PC-3 (cell line): ENCODE data around the gene CCNYL1. TPM values are rescaled to one million over a fixed set of nuclear protein-coding genes. Genes with fewer than 3 reads are reported as not detected.

Experiments used
- ATAC-seq: fragments of 200-7000 bp; cut with Tn5 transposase; 2 replicates; pipeline ENCODE4 v1.9.1; 2020; ENCODE audit warnings: mild to moderate bottlenecking, moderate library complexity
- BruUV-seq: library from RNA; stranded (reverse); fragments of 400-500 nt; replicated peaks from 2 replicates; lab custom pipeline; 2021; lab: Mats Ljungman, UMichigan
- CTCF ChIA-PET: fragments of 300-600 bp; sonication (Branson Sonifier 250); formaldehyde crosslinking; loops from one replicate; lab custom pipeline; 2022; ENCODE audit warnings: antibody characterized with exemption; lab: Charles Lee
- POLR2A ChIA-PET: fragments of 300-600 bp; sonication (Branson Sonifier 250); formaldehyde crosslinking; loops from one replicate; lab custom pipeline; 2022; ENCODE audit warnings: antibody characterized with exemption; ENCODE audit not compliant: unreplicated experiment; lab: Charles Lee
- DNase-seq: peaks from one replicate; pipeline ENCODE4 v3.0.0-alpha.2; 2015
- H2AFZ ChIP-seq: fragments of 300-600 bp; sonication (generic); 2 replicates; pipeline ENCODE4 v1.6.0; 2016; ENCODE audit warnings: antibody characterized with exemption, low read length
- H3F3A ChIP-seq: fragments of 300-600 bp; sonication (generic); one replicate; pipeline ENCODE4 v1.6.0; 2017; ENCODE audit warnings: antibody characterized with exemption, low read length, control low read depth, mild to moderate bottlenecking; ENCODE audit not compliant: unreplicated experiment
- H3K27ac ChIP-seq: fragments of 300-600 bp; sonication (generic); 2 replicates; pipeline ENCODE4 v1.5.1; 2016; ENCODE audit warnings: mild to moderate bottlenecking, low read length
- H3K27me3 ChIP-seq: fragments of 300-600 bp; sonication (generic); 2 replicates; pipeline ENCODE4 v1.6.1; 2016; ENCODE audit warnings: low read length, mixed read lengths
- H3K36me3 ChIP-seq: fragments of 300-600 bp; sonication (generic); 2 replicates; pipeline ENCODE4 v1.6.1; 2016; ENCODE audit warnings: low read depth, mixed run types, low read length, mixed read lengths
- H3K4me1 ChIP-seq: fragments of 300-600 bp; sonication (generic); 2 replicates; pipeline ENCODE4 v1.5.1; 2016; ENCODE audit warnings: low read length; ENCODE audit not compliant: insufficient read depth
- H3K4me2 ChIP-seq: fragments of 300-600 bp; sonication (generic); 2 replicates; pipeline ENCODE4 v1.6.0; 2016; ENCODE audit warnings: low read length
- H3K4me3 ChIP-seq: fragments of 300-600 bp; sonication (generic); 2 replicates; pipeline ENCODE4 v1.5.1; 2016; ENCODE audit warnings: mild to moderate bottlenecking, low read length, mixed read lengths
- H3K79me2 ChIP-seq: fragments of 300-600 bp; sonication (generic); 2 replicates; pipeline ENCODE4 v1.6.1; 2017; ENCODE audit warnings: low read length, mixed read lengths
- H3K9ac ChIP-seq: fragments of 300-600 bp; sonication (generic); 2 replicates; pipeline ENCODE4 v1.6.0; 2016; ENCODE audit warnings: mild to moderate bottlenecking, low read length
- H3K9me2 ChIP-seq: fragments of 300-600 bp; sonication (generic); replicated peaks from 2 replicates; pipeline ENCODE4 v1.6.1; 2016; ENCODE audit warnings: mixed run types, low read length, mixed read lengths
- H3K9me3 ChIP-seq: fragments of 300-600 bp; sonication (generic); 2 replicates; pipeline ENCODE4 v1.6.1; 2016; ENCODE audit warnings: low read length, mixed read lengths
- H4K20me1 ChIP-seq: fragments of 300-600 bp; sonication (generic); 2 replicates; pipeline ENCODE4 v1.6.1; 2016; ENCODE audit warnings: low read length, mixed read lengths
- EZH2 ChIP-seq: fragments of 300-600 bp; sonication (generic); IDR thresholded peaks from one replicate; pipeline ENCODE4 v1.6.1; 2017; ENCODE audit warnings: antibody characterized with exemption, mild to moderate bottlenecking, low read length; ENCODE audit not compliant: unreplicated experiment
- EZH2phosphoT487 ChIP-seq: fragments of 300-600 bp; sonication (generic); IDR thresholded peaks from 2 replicates; pipeline ENCODE4 v1.6.1; 2018; ENCODE audit warnings: mild to moderate bottlenecking, antibody characterized with exemption, low read length, borderline replicate concordance
- intact Hi-C: fragments of 100-400 bp; cut with micrococcal nuclease; formaldehyde crosslinking; loops from 2 replicates; pipeline ENCODE4 v1.9.0; 2023
- total RNA-seq: library from RNA; depleted of rRNA; stranded (reverse); fragments of >200 nt; gene quantifications from 2 replicates; pipeline ENCODE4 v1.2.3, GENCODE V29; 2014
- TF ChIP-seq, protein P1 (sequence below): fragments of 300-600 bp; sonication (generic); conservative IDR thresholded peaks from 2 replicates; pipeline ENCODE4 v1.5.1; 2017; ENCODE audit warnings: antibody characterized with exemption, low read depth, mild to moderate bottlenecking, low read length

CCNYL1 gene
- total RNA-seq, 1 experiment from 2014 or later: 14.7 TPM

DNA sequence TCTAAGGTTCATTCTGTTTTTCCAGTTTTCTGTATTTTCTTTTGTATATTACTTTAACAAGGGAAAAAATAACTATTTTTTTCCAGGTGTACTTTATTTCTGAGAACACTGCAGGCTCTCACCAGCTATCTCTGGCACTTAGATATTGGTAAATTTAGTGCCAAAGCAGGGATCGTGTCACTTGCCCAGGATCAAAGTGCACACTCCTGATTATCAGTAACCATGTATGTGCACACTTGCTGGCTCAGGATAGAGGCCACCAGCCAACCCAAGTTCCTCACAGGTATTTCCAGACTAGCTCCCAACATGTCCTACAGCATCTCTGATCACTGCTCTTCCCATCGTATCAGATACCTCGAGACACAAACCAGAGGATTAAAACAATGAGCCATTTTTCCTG lies 64.0 kb downstream of the CCNYL1 start:
- H3K9ac ChIP-seq: no peak overlapping the region
- no peaks in the 10 kb centered on the region for H4K20me1 ChIP-seq
- ATAC-seq (no peak), DNase-seq (no peak)
- H3K4me2 ChIP-seq: no peak overlapping the region
- POLR2A ChIA-PET: no interaction called here
- no peak overlapping the region; the same call in 1 of the 2 replicates for H2AFZ ChIP-seq
- CTCF ChIA-PET: no interaction called here
- no peaks in the 10 kb centered on the region for H3K9me2 ChIP-seq
- H3K79me2 ChIP-seq: no peaks in the 10 kb centered on the region
- no peaks in the 10 kb centered on the region for H3F3A ChIP-seq
- no peak overlapping the region for H3K27ac ChIP-seq
- H3K4me1 ChIP-seq: no peaks in the 10 kb centered on the region
- H3K4me3 ChIP-seq: no peak overlapping the region
- TF ChIP-seq EZH2: no peak
- TF ChIP-seq, protein P1, sequence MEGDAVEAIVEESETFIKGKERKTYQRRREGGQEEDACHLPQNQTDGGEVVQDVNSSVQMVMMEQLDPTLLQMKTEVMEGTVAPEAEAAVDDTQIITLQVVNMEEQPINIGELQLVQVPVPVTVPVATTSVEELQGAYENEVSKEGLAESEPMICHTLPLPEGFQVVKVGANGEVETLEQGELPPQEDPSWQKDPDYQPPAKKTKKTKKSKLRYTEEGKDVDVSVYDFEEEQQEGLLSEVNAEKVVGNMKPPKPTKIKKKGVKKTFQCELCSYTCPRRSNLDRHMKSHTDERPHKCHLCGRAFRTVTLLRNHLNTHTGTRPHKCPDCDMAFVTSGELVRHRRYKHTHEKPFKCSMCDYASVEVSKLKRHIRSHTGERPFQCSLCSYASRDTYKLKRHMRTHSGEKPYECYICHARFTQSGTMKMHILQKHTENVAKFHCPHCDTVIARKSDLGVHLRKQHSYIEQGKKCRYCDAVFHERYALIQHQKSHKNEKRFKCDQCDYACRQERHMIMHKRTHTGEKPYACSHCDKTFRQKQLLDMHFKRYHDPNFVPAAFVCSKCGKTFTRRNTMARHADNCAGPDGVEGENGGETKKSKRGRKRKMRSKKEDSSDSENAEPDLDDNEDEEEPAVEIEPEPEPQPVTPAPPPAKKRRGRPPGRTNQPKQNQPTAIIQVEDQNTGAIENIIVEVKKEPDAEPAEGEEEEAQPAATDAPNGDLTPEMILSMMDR: no peak
- TF ChIP-seq EZH2phosphoT487: no peak
- intact Hi-C loops: no loop called here
- H3K9me3 ChIP-seq: no peaks in the 10 kb centered on the region
- no peaks in the 10 kb centered on the region for H3K27me3 ChIP-seq
- H3K36me3 ChIP-seq: no peaks in the 10 kb centered on the region
- BruUV-seq: no TSS peak

DNA sequence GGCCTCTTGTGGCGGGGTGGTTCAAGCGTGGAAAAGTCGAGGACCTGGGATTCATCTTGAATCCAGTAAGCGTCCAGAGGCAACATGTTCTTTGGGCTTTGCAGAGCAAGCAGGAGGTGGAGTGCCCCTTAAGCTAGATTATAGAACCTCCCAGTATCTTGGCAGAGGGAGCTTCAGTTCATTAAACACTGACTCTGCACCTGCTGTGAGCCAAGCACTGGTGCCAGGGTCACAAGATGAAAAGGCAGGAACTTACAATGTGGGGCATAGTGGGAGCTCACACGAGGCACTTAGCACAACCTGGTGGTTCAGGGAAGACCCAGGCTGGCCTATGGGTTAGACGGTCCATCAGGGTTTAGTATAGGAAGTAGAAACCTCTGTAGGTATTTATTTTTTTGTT lies 65.7 kb downstream of the CCNYL1 start:
- Histone ChIP-seq H3K9me3 (no peaks in the 10 kb centered on the region), H3K4me1 (peaks cover 5% of the 10 kb centered on the region; the same call in 1 of the 2 replicates), H3K9me2 (no peaks in the 10 kb centered on the region), H3K9ac (no peak overlapping the region), H3K79me2 (no peaks in the 10 kb centered on the region), H3K36me3 (no peaks in the 10 kb centered on the region), H2AFZ (no peak overlapping the region), H3F3A (no peaks in the 10 kb centered on the region), H4K20me1 (no peaks in the 10 kb centered on the region), H3K27ac (no peak overlapping the region), H3K27me3 (no peaks in the 10 kb centered on the region), H3K4me3 (no peak overlapping the region), H3K4me2 (no peak overlapping the region)
- TF ChIP-seq EZH2phosphoT487: no peak
- CTCF ChIA-PET: no interaction called here
- ATAC-seq (no peak), DNase-seq (no peak)
- intact Hi-C loops: no loop called here
- POLR2A ChIA-PET: no interaction called here
- BruUV-seq: no TSS peak

DNA sequence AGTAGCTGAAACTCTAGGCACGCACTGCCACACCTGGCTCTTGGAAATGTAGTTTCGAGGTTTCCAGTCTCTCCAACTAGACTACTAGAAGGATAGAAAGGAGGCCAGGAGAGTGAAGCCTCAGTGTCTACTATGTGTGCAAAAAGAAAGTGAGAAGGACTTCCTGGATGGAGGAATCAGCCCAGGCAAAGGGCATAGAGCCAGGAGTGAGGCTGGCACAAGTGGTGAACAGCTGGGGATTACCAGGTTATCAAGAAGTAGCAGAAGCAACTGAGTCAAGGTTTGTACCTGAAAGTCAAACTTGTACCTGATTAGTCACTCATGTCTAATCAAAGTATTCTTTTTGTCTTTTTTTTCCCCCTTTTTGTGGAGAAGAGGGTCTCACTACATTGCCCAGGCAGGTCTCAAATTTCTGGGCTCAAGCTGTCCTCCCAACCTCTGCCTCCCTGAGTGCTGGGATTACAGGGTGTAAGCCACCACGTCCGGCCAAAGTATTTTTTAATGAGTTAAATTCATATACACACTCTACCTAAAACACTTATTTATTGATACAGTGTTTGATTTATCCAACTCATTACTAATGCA lies 67.0 kb downstream of the CCNYL1 start:
- Histone ChIP-seq H2AFZ (no peak overlapping the region), H3K4me2 (no peak overlapping the region), H3K4me1 (peaks cover 7% of the 10 kb centered on the region; the same call in 1 of the 2 replicates), H3K27me3 (no peaks in the 10 kb centered on the region), H3K9me2 (no peaks in the 10 kb centered on the region), H3K36me3 (no peaks in the 10 kb centered on the region), H3K9ac (no peak overlapping the region), H4K20me1 (no peaks in the 10 kb centered on the region), H3K4me3 (no peak overlapping the region), H3K9me3 (no peaks in the 10 kb centered on the region), H3K27ac (no peak overlapping the region), H3F3A (no peaks in the 10 kb centered on the region), H3K79me2 (no peaks in the 10 kb centered on the region)
- TF ChIP-seq EZH2phosphoT487: no peak
- TF ChIP-seq, protein P1: no peak
- no peak for TF ChIP-seq EZH2
- CTCF ChIA-PET: no interaction called here
- DNase-seq (no peak), ATAC-seq (no peak)
- BruUV-seq: no TSS peak
- POLR2A ChIA-PET: no interaction called here
- intact Hi-C loops: no loop called here
